WTC11 (cell line): ENCODE results near the gene MFN1. TPM values are rescaled to one million over a fixed set of nuclear protein-coding genes. Genes with fewer than 3 reads are reported as not detected.

ENCODE experiments used
- ATAC-seq: fragments of 200-7000 bp; cut with Tn5 transposase; 2 replicates; pipeline ENCODE4 v1.10.0; 2021; ENCODE audit warnings: mild to moderate bottlenecking, moderate library complexity
- CTCF ChIA-PET: fragments of 300-600 bp; sonication (Branson Sonifier 250); formaldehyde crosslinking; loops from one replicate; lab custom pipeline; 2021; ENCODE audit warnings: antibody characterized with exemption; lab: Charles Lee
- POLR2A ChIA-PET: fragments of 350-600 bp; sonication (Branson Sonifier 250); formaldehyde crosslinking; loops from one replicate; lab custom pipeline; 2021; ENCODE audit warnings: antibody characterized with exemption; lab: Charles Lee
- DNase-seq: peaks from one replicate; pipeline ENCODE4 v3.0.0; 2021; ENCODE audit warnings: low spot score
- H3K27ac Mint-ChIP-seq: 2 replicates; pipeline ENCODE4 v1.8.0; 2021; ENCODE audit warnings: mixed read lengths
- H3K27me3 Mint-ChIP-seq: 2 replicates; pipeline ENCODE4 v1.8.0; 2021; ENCODE audit warnings: low read depth, mild to moderate bottlenecking, moderate library complexity, mixed read lengths
- H3K36me3 Mint-ChIP-seq: 2 replicates; pipeline ENCODE4 v1.8.0; 2021; ENCODE audit warnings: mixed read lengths
- H3K4me1 Mint-ChIP-seq: 2 replicates; pipeline ENCODE4 v1.8.0; 2022; ENCODE audit warnings: mixed read lengths
- H3K4me3 Mint-ChIP-seq: 2 replicates; pipeline ENCODE4 v1.8.0; 2021; ENCODE audit warnings: mild to moderate bottlenecking, moderate library complexity, mixed read lengths
- H3K9me3 Mint-ChIP-seq: 2 replicates; pipeline ENCODE4 v1.8.0; 2021; ENCODE audit warnings: mixed read lengths
- ATF2 ChIP-seq: sonication (generic); formaldehyde crosslinking; IDR thresholded peaks from 2 replicates; pipeline ENCODE4 v1.8.1; 2022; ENCODE audit warnings: low read depth, missing genetic modification reagents, borderline replicate concordance
- CBFB ChIP-seq: sonication (generic); formaldehyde crosslinking; IDR thresholded peaks from 2 replicates; pipeline ENCODE4 v1.8.1; 2022; ENCODE audit warnings: mild to moderate bottlenecking, low read depth, missing genetic modification reagents
- CDX4 ChIP-seq: fragments of 250-450 bp; sonication (Bioruptor Pico); IDR thresholded peaks from 2 replicates; pipeline ENCODE4 v1.9.0; 2021; ENCODE audit warnings: moderate library complexity, mild to moderate bottlenecking, inconsistent platforms, borderline replicate concordance
- E2F4 ChIP-seq: sonication (generic); formaldehyde crosslinking; IDR thresholded peaks from 2 replicates; pipeline ENCODE4 v1.8.1; 2022; ENCODE audit warnings: low read depth, mild to moderate bottlenecking, moderate library complexity, missing genetic modification reagents, borderline replicate concordance
- ESRRA ChIP-seq: sonication (generic); formaldehyde crosslinking; IDR thresholded peaks from 2 replicates; pipeline ENCODE4 v1.8.1; 2022; ENCODE audit warnings: mild to moderate bottlenecking, missing genetic modification reagents, borderline replicate concordance
- FOXJ3 ChIP-seq: sonication (generic); formaldehyde crosslinking; IDR thresholded peaks from 2 replicates; pipeline ENCODE4 v1.9.0; 2021; ENCODE audit warnings: missing genetic modification reagents, mild to moderate bottlenecking, borderline replicate concordance
- GRHL2 ChIP-seq: fragments of 250-450 bp; sonication (Bioruptor Pico); IDR thresholded peaks from 2 replicates; pipeline ENCODE4 v1.8.0; 2022; ENCODE audit warnings: mild to moderate bottlenecking, moderate library complexity; ENCODE audit not compliant: insufficient replicate concordance, severe bottlenecking
- MAX ChIP-seq: sonication (generic); formaldehyde crosslinking; IDR thresholded peaks from 2 replicates; pipeline ENCODE4 v1.8.0; 2022; ENCODE audit warnings: mild to moderate bottlenecking, missing genetic modification reagents
- MLX ChIP-seq: sonication (generic); formaldehyde crosslinking; IDR thresholded peaks from 2 replicates; pipeline ENCODE4 v1.8.1; 2023; ENCODE audit warnings: mild to moderate bottlenecking, missing genetic modification reagents, moderate library complexity
- MXD4 ChIP-seq: fragments of 250-450 bp; sonication (Bioruptor Pico); IDR thresholded peaks from 2 replicates; pipeline ENCODE4 v1.8.0; 2021; ENCODE audit warnings: mild to moderate bottlenecking, moderate library complexity, borderline replicate concordance
- NFE2L1 ChIP-seq: sonication (generic); formaldehyde crosslinking; IDR thresholded peaks from 2 replicates; pipeline ENCODE4 v1.8.1; 2023; ENCODE audit warnings: missing genetic modification reagents
- OVOL2 ChIP-seq: fragments of 250-450 bp; sonication (Bioruptor Pico); IDR thresholded peaks from 2 replicates; pipeline ENCODE4 v1.9.0; 2021; ENCODE audit warnings: mild to moderate bottlenecking, borderline replicate concordance
- PRRX2 ChIP-seq: fragments of 250-450 bp; sonication (Bioruptor Pico); IDR thresholded peaks from 2 replicates; pipeline ENCODE4 v1.8.0; 2021; ENCODE audit warnings: mild to moderate bottlenecking
- SMAD4 ChIP-seq: sonication (generic); formaldehyde crosslinking; IDR thresholded peaks from 2 replicates; pipeline ENCODE4 v1.8.0; 2022; ENCODE audit warnings: mild to moderate bottlenecking, missing genetic modification reagents
- SOX15 ChIP-seq: fragments of 250-450 bp; sonication (Bioruptor Pico); IDR thresholded peaks from 2 replicates; pipeline ENCODE4 v1.9.0; 2021; ENCODE audit warnings: mild to moderate bottlenecking
- TEAD4 ChIP-seq: sonication (generic); formaldehyde crosslinking; IDR thresholded peaks from 2 replicates; pipeline ENCODE4 v1.8.0; 2022; ENCODE audit warnings: mild to moderate bottlenecking, missing genetic modification reagents
- USF1 ChIP-seq: sonication (generic); formaldehyde crosslinking; IDR thresholded peaks from 2 replicates; pipeline ENCODE4 v1.8.0; 2022; ENCODE audit warnings: mild to moderate bottlenecking, missing genetic modification reagents
- ZNF317 ChIP-seq: sonication (generic); formaldehyde crosslinking; IDR thresholded peaks from 2 replicates; pipeline ENCODE4 v1.8.1; 2023; ENCODE audit warnings: low read depth, mild to moderate bottlenecking, moderate library complexity, missing genetic modification reagents, borderline replicate concordance
- ZNF396 ChIP-seq: fragments of 250-450 bp; sonication (Bioruptor Pico); IDR thresholded peaks from 2 replicates; pipeline ENCODE4 v1.8.0; 2021; ENCODE audit warnings: mild to moderate bottlenecking, moderate library complexity, borderline replicate concordance
- ZNF416 ChIP-seq: fragments of 250-450 bp; sonication (Bioruptor Pico); IDR thresholded peaks from 2 replicates; pipeline ENCODE4 v1.9.0; 2021; ENCODE audit warnings: mild to moderate bottlenecking, inconsistent platforms
- ZNF512 ChIP-seq: sonication (generic); formaldehyde crosslinking; IDR thresholded peaks from 2 replicates; pipeline ENCODE4 v1.8.1; 2022; ENCODE audit warnings: missing genetic modification reagents, borderline replicate concordance
- total RNA-seq: library from RNA; stranded (reverse); gene quantifications from 3 replicates; pipeline ENCODE4 v1.2.3, GENCODE V29; 2021

The MFN1 gene
- total RNA-seq, 1 experiment from 2014 or later: 42.7 TPM

- no peak for TF ChIP-seq MLX (CRISPR knock-in tag)
Observed at GRCh38 chr3:179425075-179425474, 77.6 kb downstream of the MFN1 start (continued).

- ChIA-PET POLR2A (no interaction called here), CTCF (interaction anchor here (1.8 kb wide), 1 partner anchor 18 kb away, joined by 9 read pairs; no protein-coding TSS in a partner anchor)
- no peak for ATAC-seq
- Mint-ChIP-seq H3K36me3 (peaks cover 10% of the 10 kb centered on the region), H3K4me1 (peaks cover 9% of the 10 kb centered on the region), H3K27me3 (no peaks in the 10 kb centered on the region), H3K27ac (no peak overlapping the region), H3K9me3 (no peaks in the 10 kb centered on the region), H3K4me3 (no peak overlapping the region)
- TF ChIP-seq GRHL2 (CRISPR knock-in tag) (no peak), ESRRA (CRISPR knock-in tag) (no peak), ATF2 (CRISPR knock-in tag) (no peak), ZNF512 (CRISPR knock-in tag) (no peak), MXD4 (no peak), CBFB (CRISPR knock-in tag) (no peak), USF1 (CRISPR knock-in tag) (no peak), MAX (CRISPR knock-in tag) (no peak), E2F4 (CRISPR knock-in tag) (no peak), TEAD4 (CRISPR knock-in tag) (no peak), ZNF416 (no peak), PRRX2 (CRISPR knock-in tag) (no peak), SOX15 (CRISPR knock-in tag) (no peak), FOXJ3 (CRISPR knock-in tag) (no peak), ZNF396 (no peak), CDX4 (CRISPR knock-in tag) (no peak), OVOL2 (CRISPR knock-in tag) (no peak), SMAD4 (CRISPR knock-in tag) (no peak), ZNF317 (CRISPR knock-in tag) (no peak), NFE2L1 (CRISPR knock-in tag) (no peak)
- no peak for DNase-seq
Observed at GRCh38 chr3:179428876-179429548, 81.5 kb downstream of the MFN1 start.
